Measurements from ENCODE around the gene SLC26A6.

Gene SLC26A6

GRCh38 chr3:48635222-48636021, at the start of gene SLC26A6:
TSS of gene SLC26A6 (minus strand) at chr3:48635461. CDS start at chr3:48635393, 68 bp downstream.
- peak; percentile 97 for DNase-seq

GRCh38 chr3:48684480-48685143, 49.4 kb upstream of the SLC26A6 start:
- DNase-seq, result peak; percentile 48

- DNase-seq, result no peak
Observed at GRCh38 chr3:48684054-48684349, 48.7 kb upstream of the SLC26A6 start.

- no peak for DNase-seq
Observed at GRCh38 chr3:48682786-48683185, 47.5 kb upstream of the SLC26A6 start.

- no peak for DNase-seq
Observed at GRCh38 chr3:48681974-48682610, 46.8 kb upstream of the SLC26A6 start.

GRCh38 chr3:48681541-48681880, 46.2 kb upstream of the SLC26A6 start:
- DNase-seq, result no peak

- DNase-seq, result no peak
Observed at GRCh38 chr3:48680811-48681540, 45.7 kb upstream of the SLC26A6 start.

- DNase-seq, result peak; percentile 44
Observed at GRCh38 chr3:48679411-48680391, 44.4 kb upstream of the SLC26A6 start.

GRCh38 chr3:48678566-48679380, 43.5 kb upstream of the SLC26A6 start:
- DNase-seq, result no peak

- no peak for DNase-seq
Observed at GRCh38 chr3:48678056-48678455, 42.8 kb upstream of the SLC26A6 start.

- DNase-seq, result no peak
Observed at GRCh38 chr3:48674505-48674904, 39.2 kb upstream of the SLC26A6 start.

- no peak for DNase-seq
Observed at GRCh38 chr3:48672522-48672921, 37.3 kb upstream of the SLC26A6 start.

- no peak for DNase-seq
Observed at GRCh38 chr3:48664929-48665328, 29.7 kb upstream of the SLC26A6 start.

GRCh38 chr3:48664313-48664644, 29.0 kb upstream of the SLC26A6 start:
- no peak for DNase-seq

GRCh38 chr3:48663489-48664312, 28.4 kb upstream of the SLC26A6 start:
- peak; percentile 99 for DNase-seq

- peak; percentile 93 for DNase-seq
Observed at GRCh38 chr3:48662753-48663488, 27.7 kb upstream of the SLC26A6 start, which contains the start of gene CELSR3. TSS of gene CELSR3 (minus strand) at chr3:48662886. CDS start at chr3:48662634, 252 bp downstream.

GRCh38 chr3:48662145-48662752, 27.0 kb upstream of the SLC26A6 start:
- DNase-seq, result no peak

GRCh38 chr3:48661501-48662144, 26.4 kb upstream of the SLC26A6 start:
- peak; percentile 69 for DNase-seq
